Cardiac muscle cell (in vitro differentiated cells and primary cell): ENCODE results near the gene C11orf91. TPM values are rescaled to one million over a fixed set of nuclear protein-coding genes. Genes with fewer than 3 reads are reported as not detected.
"Not testable (repeated sequence)": the region's sequence is repeated elsewhere in the genome, so short reads cannot be mapped to it uniquely, and the experiment has no call there.

Experiments
- DNase-seq, 2 donors: peaks; one replicate each; pipeline versions ENCODE4 v3.0.0 to v3.0.0-alpha.2; 2010 to 2017; ENCODE audit warnings: low read depth in 1 of 2, low spot score in 1 of 2
- H3K27ac ChIP-seq: fragments of 200-600 bp; sonication (generic); 2 replicates; pipeline ENCODE4 v1.5.1; 2016
- H3K27me3 ChIP-seq: fragments of 200-600 bp; sonication (generic); 2 replicates; pipeline ENCODE4 v1.6.0; 2016; ENCODE audit warnings: control low read depth
- H3K36me3 ChIP-seq: fragments of 200-600 bp; sonication (generic); 2 replicates; pipeline ENCODE4 v1.5.1; 2016; ENCODE audit warnings: control low read depth
- H3K4me1 ChIP-seq: fragments of 200-600 bp; sonication (generic); 2 replicates; pipeline ENCODE4 v1.8.1; 2017; ENCODE audit warnings: low read depth, mild to moderate bottlenecking, mixed run types
- H3K4me3 ChIP-seq: fragments of 200-600 bp; sonication (generic); 2 replicates; pipeline ENCODE4 v1.5.1; 2016; ENCODE audit warnings: mild to moderate bottlenecking
- H3K9me3 ChIP-seq: fragments of 200-600 bp; sonication (generic); 2 replicates; pipeline ENCODE4 v1.5.1; 2017; ENCODE audit warnings: low read depth, mild to moderate bottlenecking, control low read depth
- CTCF ChIP-seq: IDR thresholded peaks from 2 replicates; pipeline ENCODE4 v1.5.1; 2012; ENCODE audit warnings: low read depth, mild to moderate bottlenecking, low read length
- polyA plus RNA-seq: library from polyadenylated mRNA; unstranded; fragments of >200 nt; fragmentation: Nextera tagmentation; extraction: Ambion mirVana; gene quantifications from 2 replicates; pipeline ENCODE4 v1.2.1, GENCODE V29; 2016
- total RNA-seq: library from RNA; depleted of rRNA; stranded (reverse); fragments of >200 nt; gene quantifications from 2 replicates; pipeline ENCODE4 v1.2.3, GENCODE V29; 2016

C11orf91 gene
- total and polyA plus RNA-seq, 2 experiments from 2014 or later, result 0.23 TPM; not detected in 1

GRCh38 chr11:33682446-33682845 lies 18.2 kb downstream of the C11orf91 start:
- H3K36me3 ChIP-seq, result no peaks in the 10 kb centered on the region
- H3K9me3 ChIP-seq, result no peaks in the 10 kb centered on the region
- no peaks in the 10 kb centered on the region for H3K27me3 ChIP-seq
- H3K4me3 ChIP-seq, result no peak overlapping the region
- no peak overlapping the region for H3K27ac ChIP-seq
- DNase-seq, result no peak
- H3K4me1 ChIP-seq, result peaks cover 6% of the 10 kb centered on the region
- peak; percentile 20 for TF ChIP-seq CTCF

GRCh38 chr11:33682019-33682418 lies 18.6 kb downstream of the C11orf91 start:
- no peaks in the 10 kb centered on the region for H3K27me3 ChIP-seq
- H3K4me1 ChIP-seq, result peaks cover 6% of the 10 kb centered on the region
- H3K36me3 ChIP-seq, result no peaks in the 10 kb centered on the region
- DNase-seq, result no peak
- no peak overlapping the region for H3K4me3 ChIP-seq
- no peaks in the 10 kb centered on the region for H3K9me3 ChIP-seq
- no peak overlapping the region for H3K27ac ChIP-seq
- TF ChIP-seq CTCF, result no peak

- not testable (repeated sequence) for H3K36me3 ChIP-seq, H3K27ac ChIP-seq, H3K9me3 ChIP-seq, H3K27me3 ChIP-seq, H3K4me1 ChIP-seq, H3K4me3 ChIP-seq, DNase-seq
Measured at GRCh38 chr11:33678616-33679015, 22.0 kb downstream of the C11orf91 start.

GRCh38 chr11:33674035-33674814 lies 26.4 kb downstream of the C11orf91 start:
- TF ChIP-seq CTCF, result no peak
- no peaks in the 10 kb centered on the region for H3K27me3 ChIP-seq
- H3K36me3 ChIP-seq, result no peaks in the 10 kb centered on the region
- H3K4me1 ChIP-seq, result no peaks in the 10 kb centered on the region
- peak in 1 of 2 donors; percentile 49 for DNase-seq
- H3K9me3 ChIP-seq, result no peaks in the 10 kb centered on the region
- H3K27ac ChIP-seq, result no peak overlapping the region
- no peak overlapping the region for H3K4me3 ChIP-seq

- no peak for TF ChIP-seq CTCF
- H3K27me3 ChIP-seq, result no peaks in the 10 kb centered on the region
- DNase-seq, result no peak
- no peaks in the 10 kb centered on the region for H3K9me3 ChIP-seq
- no peaks in the 10 kb centered on the region for H3K4me1 ChIP-seq
- H3K4me3 ChIP-seq, result no peak overlapping the region
- H3K27ac ChIP-seq, result no peak overlapping the region
- no peaks in the 10 kb centered on the region for H3K36me3 ChIP-seq
Measured at GRCh38 chr11:33672273-33672672, 28.4 kb downstream of the C11orf91 start.

- TF ChIP-seq CTCF, result no peak
- peak in 1 of 2 donors; percentile 42 for DNase-seq
- Histone ChIP-seq H3K9me3 (no peaks in the 10 kb centered on the region), H3K27me3 (no peaks in the 10 kb centered on the region), H3K36me3 (no peaks in the 10 kb centered on the region), H3K4me1 (no peaks in the 10 kb centered on the region), H3K4me3 (no peak overlapping the region), H3K27ac (no peak overlapping the region)
Measured at GRCh38 chr11:33670250-33671011, 30.2 kb downstream of the C11orf91 start.
